Muscle of back (tissue), 13 donors: ENCODE data around the gene RNF43. TPM values are rescaled to one million over a fixed set of nuclear protein-coding genes. Genes with fewer than 3 reads are reported as not detected.

Source experiments
- DNase-seq, 3 donors: peaks; one replicate each; pipeline versions ENCODE4 v3.0.0 to v3.0.0-alpha.2; 2013
- long read RNA-seq, 9 donors: transcript quantifications; one replicate each; lab custom pipeline, GENCODE V29; 2026
- polyA plus RNA-seq, 10 donors: library from polyadenylated mRNA; unstranded; fragments of 120-200 nt; gene quantifications; one replicate each; pipeline ENCODE4 v1.2.1, GENCODE V29; 2013; ENCODE audit not compliant: insufficient read length in 10 of 10

RNF43 gene
- 1 to 10 TPM in 2 of 10 donors, under 1 TPM in 7, not detected in 1; 0.04 to 3.1 (median 0.11) TPM for polyA plus RNA-seq
- long read RNA-seq, donor 1, result 0 reads
- long read RNA-seq, donor 2, result 0 reads
- long read RNA-seq, donor 3, result 0 reads
- long read RNA-seq, donor 4, result 0 reads
- long read RNA-seq, donor 5, result 0 reads
- long read RNA-seq, donor 6, result 0 reads
- long read RNA-seq, donor 7, result 0 reads
- long read RNA-seq, donor 8, result 0 reads
- long read RNA-seq, donor 9, result 0 reads

- peak; percentile 66 to 88 (median 79) for DNase-seq
Measured at GRCh38 chr17:58417300-58418092, at the start of gene RNF43. TSS of gene RNF43 (minus strand) at chr17:58417534. CDS start at chr17:58415577, 1,957 bp downstream.

DNA sequence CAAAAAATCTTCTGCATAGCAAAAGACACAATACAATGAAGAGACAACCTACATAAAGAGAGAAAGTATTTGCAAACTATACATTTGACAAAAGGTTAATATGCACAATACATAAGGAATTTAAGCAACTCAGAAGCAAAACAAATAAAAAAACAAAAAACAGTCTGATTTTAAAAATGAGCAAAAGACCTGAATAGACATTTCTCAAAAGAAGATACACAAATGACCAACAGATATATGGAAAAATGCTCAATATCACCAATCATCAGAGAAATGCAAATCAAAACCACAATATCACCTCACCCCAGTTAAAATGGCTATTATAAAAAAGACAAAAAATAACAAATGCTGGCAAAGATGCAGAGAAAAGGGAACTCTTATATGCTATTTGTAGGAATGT is 38.2 kb upstream of the RNF43 start:
- no peak for DNase-seq

DNA sequence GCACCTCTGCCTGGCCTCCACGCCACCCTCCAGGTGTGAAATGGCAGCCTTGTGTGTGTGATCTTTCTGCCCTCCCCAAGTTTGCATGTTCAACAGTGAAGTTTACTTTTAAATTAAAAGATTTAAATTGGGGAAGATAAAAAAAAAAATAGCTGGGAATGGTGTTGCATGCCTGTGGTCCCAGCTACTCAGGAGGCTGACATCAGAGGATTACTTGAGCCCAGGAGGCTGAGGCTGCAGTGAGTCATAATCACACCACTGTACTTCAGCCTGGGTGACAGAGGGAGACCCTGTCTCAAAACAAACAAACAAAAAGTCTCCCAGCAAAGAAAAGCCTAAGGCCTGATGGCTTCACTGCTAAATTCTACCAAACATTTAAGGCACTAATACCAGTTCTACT is 35.4 kb upstream of the RNF43 start:
- DNase-seq, result no peak

DNA sequence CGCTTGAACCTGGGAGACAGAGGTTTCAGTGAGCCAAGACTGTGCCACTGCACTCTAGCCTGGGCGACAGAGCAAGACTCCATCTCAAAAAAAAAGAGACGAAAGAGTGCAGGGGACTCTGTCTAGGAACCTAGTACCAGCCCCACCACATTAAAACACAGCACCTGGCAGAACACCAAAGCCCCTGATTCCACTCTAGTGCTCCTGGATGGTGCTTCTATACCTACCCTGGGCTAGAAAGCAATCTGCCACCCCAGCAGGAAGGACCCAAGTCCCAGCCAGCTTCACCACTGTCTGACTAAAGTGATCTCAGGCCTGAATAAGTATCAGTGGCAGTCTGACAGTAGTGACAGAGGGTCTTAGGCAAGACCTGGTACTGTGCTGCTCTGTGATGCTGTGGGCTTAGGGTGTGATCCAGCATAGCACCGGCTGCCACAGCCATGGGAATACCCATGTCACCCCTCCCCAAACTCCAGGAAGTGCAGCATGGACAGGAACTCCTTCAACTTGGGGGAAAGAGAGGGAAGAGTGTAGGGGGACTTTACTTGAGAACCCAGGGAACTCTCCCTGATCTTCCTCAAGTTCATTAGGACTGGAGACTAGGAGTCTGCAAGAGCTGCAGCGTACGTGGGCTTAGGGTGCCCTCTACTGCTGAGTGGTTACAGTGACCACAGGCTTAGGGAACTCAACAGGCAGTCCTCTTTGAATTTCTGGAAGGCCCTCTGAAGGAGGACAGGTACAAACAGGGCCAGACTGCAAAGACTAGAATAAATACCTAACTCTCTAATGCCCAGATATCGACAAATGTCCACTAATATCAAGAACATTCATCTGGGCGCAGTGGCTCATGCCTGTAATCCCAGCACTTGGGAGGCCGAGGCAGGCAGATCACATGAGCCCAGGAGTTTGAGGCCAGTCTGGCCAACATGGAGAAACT is 30.0 kb upstream of the RNF43 start:
- peak; percentile 35 to 59 (median 47) for DNase-seq

DNA sequence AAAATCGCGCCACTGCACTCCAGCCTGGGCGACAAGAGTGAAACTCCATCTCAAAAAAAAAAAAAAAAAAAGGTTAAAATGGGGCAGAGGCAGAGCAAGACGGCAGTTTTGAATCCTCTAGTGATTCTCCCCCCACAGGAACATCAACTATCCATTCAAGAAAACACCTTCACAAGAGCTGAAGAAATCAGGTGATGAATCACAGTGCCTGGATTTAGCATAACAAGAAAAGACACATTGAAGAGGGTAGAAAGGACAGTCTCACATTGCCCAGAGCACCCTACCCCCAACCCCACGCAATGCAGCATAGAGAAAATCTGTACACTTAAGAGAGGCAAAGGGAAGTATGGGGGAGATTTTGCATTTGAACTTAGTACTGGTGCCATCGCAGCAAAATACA is 28.8 kb upstream of the RNF43 start:
- no peak for DNase-seq

GRCh38 chr17:58436805-58437239 is 19.5 kb upstream of the RNF43 start:
- DNase-seq, result no peak

GRCh38 chr17:58436245-58436644 is 18.9 kb upstream of the RNF43 start:
- DNase-seq, result no peak

GRCh38 chr17:58432806-58433573 is 15.7 kb upstream of the RNF43 start:
- DNase-seq, result no peak

DNA sequence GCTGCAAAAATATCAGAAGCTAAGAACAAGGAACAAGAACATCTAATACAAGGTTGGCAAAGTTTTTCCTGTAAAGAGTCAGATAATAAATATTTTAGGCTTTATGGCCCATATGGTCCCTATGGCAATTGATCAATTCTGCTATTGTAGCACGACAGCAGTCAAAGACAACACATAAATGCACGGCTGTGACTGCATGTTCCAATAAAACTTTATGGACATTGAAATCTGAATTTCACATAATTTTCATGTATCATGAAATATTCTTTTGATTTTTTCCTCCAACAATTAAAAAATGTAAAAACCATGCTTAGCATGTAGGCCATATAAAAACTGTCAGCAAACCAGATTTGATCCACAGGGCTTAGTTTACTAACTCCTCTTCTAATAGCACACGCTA is 10.5 kb upstream of the RNF43 start:
- DNase-seq, result no peak

DNA sequence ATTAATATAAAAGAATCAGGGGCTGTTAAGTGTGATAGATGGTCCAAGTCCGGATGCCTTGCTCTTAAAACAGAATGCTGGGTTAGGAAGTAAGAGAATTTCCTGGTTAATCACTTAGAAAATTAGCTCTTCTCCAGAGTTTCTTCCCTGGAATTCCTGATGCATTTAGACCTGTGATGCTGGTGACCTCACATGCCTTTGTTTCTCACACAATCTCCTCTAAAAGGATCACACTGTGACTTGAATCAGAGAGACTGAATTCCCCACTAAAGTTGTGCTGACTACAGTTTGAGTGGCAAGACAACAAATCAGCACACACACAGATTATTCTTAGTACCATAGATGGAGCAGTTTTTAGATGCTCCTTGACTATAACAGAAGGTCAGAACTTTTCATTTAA is 4.4 kb upstream of the RNF43 start:
- DNase-seq, result no peak

DNA sequence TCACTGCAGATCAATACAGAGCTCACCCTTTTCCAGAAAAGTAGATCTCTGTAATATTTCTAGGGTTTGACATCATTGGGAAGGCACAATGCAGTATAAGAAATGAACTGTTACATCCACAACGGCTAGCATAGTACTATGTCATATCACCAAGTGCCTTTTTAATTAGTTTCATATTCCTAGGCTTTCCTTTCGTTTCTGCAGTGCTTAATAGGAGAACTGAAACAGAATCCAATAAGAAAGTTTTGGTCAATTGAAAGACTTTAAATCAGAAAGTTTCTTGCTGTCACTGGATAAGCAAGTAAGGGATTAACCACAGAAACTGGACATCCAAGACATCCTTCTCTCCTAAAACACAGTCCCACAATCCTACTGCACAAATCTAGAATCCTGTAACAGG is 3.5 kb upstream of the RNF43 start:
- no peak for DNase-seq

DNA sequence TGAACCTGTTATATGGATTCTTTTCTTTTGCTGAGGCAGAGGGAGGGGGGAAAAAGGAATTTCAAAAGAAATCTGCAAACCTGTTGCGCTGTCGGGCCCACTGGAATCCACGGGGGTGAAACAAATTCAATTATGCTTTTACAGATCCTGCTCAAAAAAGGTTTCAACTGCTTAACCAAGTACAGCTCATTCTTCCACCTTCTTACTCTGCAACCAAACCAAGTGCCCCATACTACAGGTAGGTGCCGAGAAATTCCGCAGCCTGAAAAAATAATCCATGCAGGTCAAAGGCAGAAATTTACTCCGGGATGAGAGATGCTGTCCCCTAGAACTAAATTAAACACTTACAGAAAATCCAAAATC is 416 bp downstream of the RNF43 start:
- no peak for DNase-seq

DNA sequence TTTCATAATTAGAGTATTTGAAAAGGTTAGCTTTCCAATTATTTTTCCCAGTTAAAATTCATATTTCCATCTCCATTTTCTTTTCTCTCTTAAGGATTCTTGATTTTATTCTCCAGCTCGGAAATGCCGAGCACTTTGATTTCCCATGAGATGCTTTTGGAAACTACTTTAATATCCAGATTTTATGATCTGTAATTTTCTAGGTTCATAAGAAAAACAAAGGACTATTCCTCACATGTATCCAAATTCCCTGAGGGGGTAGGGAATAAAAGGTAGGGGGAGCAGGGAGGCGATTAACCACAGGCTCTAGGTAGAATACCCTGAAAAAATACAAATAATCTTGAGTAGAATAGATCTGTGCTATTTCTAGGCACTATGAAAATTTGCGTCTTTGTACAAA is 938 bp downstream of the RNF43 start:
- DNase-seq, result no peak

GRCh38 chr17:58415371-58416055 is 1.8 kb downstream of the RNF43 start:
- DNase-seq, result no peak

- no peak for DNase-seq
Measured at GRCh38 chr17:58414596-58414997, 2.7 kb downstream of the RNF43 start.

DNA sequence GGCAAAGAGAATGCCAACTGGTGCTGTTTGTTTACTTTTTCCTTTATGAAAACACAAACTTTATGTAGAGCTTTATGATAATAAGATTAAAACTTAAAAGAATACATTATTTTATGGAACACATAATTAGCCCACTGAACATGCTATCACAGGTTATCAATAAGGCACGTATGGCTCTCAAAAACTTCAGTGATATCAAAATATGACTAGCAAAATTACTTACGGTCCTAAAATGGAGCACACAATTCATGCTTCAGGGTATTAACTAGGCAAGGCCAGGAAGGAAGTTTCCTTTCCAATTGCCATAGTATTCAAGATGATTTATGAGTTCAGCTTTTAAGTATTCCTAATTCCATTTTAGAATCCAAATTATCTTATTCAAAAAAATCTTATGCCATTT is 3.6 kb downstream of the RNF43 start:
- DNase-seq, result no peak

GRCh38 chr17:58412961-58413586 is 4.3 kb downstream of the RNF43 start:
- no peak for DNase-seq

DNA sequence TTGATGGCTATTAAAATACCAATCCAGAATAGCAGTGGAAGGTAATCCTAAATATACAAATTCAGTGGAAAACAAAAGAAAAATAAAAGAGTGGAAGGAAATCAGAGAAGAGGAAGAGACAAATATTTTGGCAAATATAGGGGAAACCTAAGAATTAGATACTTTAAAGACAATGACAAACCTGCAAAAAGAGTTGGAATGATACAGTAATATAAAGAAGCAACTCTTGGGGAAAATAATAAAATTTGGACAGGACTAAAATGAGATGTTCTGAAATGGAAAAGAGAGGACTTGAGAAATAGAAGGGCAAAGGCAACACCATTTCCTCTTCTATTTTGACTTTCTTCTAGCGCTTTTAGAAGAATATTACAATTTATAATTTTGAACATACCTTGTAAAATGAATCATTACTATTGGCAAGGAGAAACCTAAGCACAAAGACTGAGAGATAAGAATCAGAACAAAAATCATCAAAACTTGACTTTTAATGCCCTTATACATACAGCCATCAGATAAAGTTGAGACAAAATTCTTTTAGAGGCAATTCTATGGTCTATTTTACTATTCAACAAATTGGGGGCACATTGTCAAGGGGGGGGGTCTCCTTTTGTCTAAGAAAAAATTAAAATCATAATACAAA is 5.2 kb downstream of the RNF43 start:
- no peak for DNase-seq

DNA sequence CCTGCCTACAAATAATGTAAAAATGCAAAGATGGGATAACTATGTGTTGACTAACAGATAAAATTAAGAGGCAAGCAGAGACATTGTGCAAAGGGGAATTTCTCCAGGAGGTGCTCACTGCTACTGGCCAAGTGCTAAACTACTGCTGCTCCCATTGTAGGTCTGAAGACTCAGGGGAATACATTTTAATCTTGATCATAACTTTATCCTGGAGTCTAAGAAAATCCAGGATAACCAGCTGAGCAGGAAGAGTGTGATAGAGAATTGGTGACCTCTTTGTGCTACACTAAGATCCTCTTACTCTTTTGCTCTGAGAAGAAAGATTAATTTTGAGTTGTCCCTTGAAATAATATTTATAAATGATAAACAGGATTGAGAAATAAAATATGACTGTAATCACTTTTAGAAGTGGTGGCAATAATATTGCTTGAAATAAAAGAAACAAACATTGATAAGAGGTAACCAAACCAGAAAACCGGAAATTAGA is 5.9 kb downstream of the RNF43 start:
- DNase-seq, result no peak
